Adrenal gland (tissue), 5 donors: ENCODE results near the gene NXPH1.

Experiments
- POLR2A ChIP-seq, 2 donors: fragments of 450-650 bp; IDR thresholded peaks; one replicate each; pipeline ENCODE4 v1.6.1; 2017; ENCODE audit warnings: antibody characterized with exemption in 2 of 2, mild to moderate bottlenecking in 2 of 2, moderate library complexity in 1 of 2
- TF ChIP-seq, protein P1 (sequence below), 6 experiments: fragments of 450-650 bp in 4 of 6; fragments of 200-600 bp in 2 of 6; sonication (generic) in 1 of 6; IDR thresholded peaks; 1 replicate in 5 of 6; 2 replicates in 1 of 6; pipeline versions ENCODE4 v1.5.1 to v1.8.0; 2016 to 2021; ENCODE audit warnings: antibody characterized with exemption in 6 of 6, mild to moderate bottlenecking in 2 of 6, moderate library complexity in 1 of 6
- donor health status: DM: no; HTN: no; CAD: no.

- TF ChIP-seq, protein P1, sequence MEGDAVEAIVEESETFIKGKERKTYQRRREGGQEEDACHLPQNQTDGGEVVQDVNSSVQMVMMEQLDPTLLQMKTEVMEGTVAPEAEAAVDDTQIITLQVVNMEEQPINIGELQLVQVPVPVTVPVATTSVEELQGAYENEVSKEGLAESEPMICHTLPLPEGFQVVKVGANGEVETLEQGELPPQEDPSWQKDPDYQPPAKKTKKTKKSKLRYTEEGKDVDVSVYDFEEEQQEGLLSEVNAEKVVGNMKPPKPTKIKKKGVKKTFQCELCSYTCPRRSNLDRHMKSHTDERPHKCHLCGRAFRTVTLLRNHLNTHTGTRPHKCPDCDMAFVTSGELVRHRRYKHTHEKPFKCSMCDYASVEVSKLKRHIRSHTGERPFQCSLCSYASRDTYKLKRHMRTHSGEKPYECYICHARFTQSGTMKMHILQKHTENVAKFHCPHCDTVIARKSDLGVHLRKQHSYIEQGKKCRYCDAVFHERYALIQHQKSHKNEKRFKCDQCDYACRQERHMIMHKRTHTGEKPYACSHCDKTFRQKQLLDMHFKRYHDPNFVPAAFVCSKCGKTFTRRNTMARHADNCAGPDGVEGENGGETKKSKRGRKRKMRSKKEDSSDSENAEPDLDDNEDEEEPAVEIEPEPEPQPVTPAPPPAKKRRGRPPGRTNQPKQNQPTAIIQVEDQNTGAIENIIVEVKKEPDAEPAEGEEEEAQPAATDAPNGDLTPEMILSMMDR (IDR thresholded peaks at IDR 0.05): no peak
- no peak for TF ChIP-seq POLR2A (IDR thresholded peaks at IDR 0.05)
These were observed 57.7 kb downstream of the NXPH1 start for GRCh38 chr7:8491106-8491505.
